ENCODE data around the gene DYRK2.

The DYRK2 gene

DNA sequence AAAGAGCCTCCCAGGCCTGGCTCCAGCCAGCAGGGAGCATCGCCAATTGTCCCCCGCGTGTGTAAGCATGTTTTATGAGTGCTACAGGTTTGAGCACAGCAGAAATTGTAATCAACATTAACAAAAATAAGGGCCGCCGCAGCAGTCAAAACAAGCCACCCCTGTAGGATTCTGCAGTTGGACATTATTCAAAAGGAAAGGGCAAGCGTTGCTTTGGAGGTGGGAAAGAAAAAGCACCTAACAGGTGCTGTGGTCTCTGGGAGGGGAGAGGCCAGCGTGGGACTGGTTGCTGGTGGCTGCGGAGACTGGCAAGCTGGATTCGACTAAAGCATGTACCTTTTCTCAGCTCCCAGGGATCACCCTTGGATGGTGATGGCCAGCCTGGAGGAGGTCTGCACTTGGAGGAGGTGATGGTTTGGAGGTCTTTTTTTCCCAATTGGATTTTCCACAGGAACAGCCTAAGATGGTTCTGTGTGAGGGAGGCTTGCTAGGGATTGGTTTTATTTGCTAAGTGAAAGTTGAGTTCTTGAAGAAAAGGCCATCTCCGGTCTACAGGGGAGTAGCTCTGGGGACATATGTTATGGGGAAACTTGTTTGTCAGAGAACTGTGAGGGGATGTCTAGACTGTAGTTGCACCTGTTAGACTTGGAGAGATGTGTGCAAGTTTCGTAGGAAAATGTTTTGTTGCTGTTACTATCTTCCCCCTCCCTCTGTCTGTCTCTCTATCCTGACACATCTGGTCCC lies 2.0 kb downstream of the DYRK2 start:
- WGBS (ENCODE audit: extremely low coverage, insufficient coverage, low lambda C conversion rate), result no CpG with 5 or more reads among the region's 11 CpGs
- H3K18ac ChIP-seq (ENCODE audit: low read length), result no peak overlapping the region
- H3K79me1 ChIP-seq (ENCODE audit: low read length), result peaks cover 9% of the 10 kb centered on the region
- no peak overlapping the region for H2AK5ac ChIP-seq (ENCODE audit: low read length)
- no peak overlapping the region for H4K5ac ChIP-seq (ENCODE audit: low read length)
- H3K9ac ChIP-seq (ENCODE audit: low read length), result peak overlapping the region; percentile 97
- H2BK120ac ChIP-seq (ENCODE audit: low read depth, low read length), result no peak overlapping the region
- peak; percentile 21 for DNase-seq
- H3K4me1 ChIP-seq (ENCODE audit: control insufficient read depth, low read depth, low read length), result no peaks in the 10 kb centered on the region
- H3K56ac ChIP-seq (ENCODE audit: low read length), result peak overlapping the region; percentile 97
- H3K23ac ChIP-seq (ENCODE audit: low read length), result no peak overlapping the region
- no peaks in the 10 kb centered on the region for H3K27me3 ChIP-seq (ENCODE audit: insufficient read depth, low read length, poor library complexity)
- H2BK15ac ChIP-seq (replicated peaks; ENCODE audit: low read depth), result no peak overlapping the region
- H3K4me2 ChIP-seq (ENCODE audit: low read length), result peak overlapping the region; percentile 93
- no peaks in the 10 kb centered on the region for H3K36me3 ChIP-seq (ENCODE audit: control insufficient read depth, insufficient read depth, low read length)
- no peak overlapping the region for H4K8ac ChIP-seq (ENCODE audit: low read depth, low read length)
- no peak overlapping the region for H3K4ac ChIP-seq (ENCODE audit: low read depth, low read length)
- peak overlapping the region; percentile 12 for H3K27ac ChIP-seq (ENCODE audit: low read depth, low read length)
- H2BK5ac ChIP-seq (ENCODE audit: low read length), result no peak overlapping the region
- H3K4me3 ChIP-seq (ENCODE audit: low read length), result peak overlapping the region; percentile 89
- H3K79me2 ChIP-seq (ENCODE audit: control insufficient read depth, insufficient read depth, low read length), result peaks cover 60% of the 10 kb centered on the region

DNA sequence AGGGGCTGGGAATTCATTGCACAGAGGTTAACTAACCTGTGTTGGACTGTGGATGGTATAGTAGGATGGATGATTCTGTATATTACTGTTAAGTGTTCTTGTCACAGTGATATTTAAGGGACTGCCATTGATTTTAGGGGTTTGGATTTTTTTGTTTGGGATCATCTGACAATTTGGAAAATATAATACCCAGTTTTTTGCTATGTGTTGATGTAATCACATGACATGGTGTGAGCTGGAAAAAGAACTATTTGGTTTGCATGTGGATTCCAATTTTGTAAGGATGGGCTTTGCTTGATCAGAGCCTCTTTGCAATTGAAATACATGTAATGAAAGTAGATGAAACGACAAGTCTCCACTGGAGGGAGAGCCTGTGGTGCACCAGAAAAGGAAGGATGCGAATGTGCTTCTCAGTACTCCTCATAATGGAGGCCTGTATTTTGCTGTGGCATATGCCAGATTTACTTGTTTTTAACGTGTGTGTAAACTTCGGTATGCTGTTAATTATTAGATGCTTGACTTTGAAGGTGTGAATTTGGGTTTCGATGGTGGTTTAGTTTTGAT lies 2.7 kb downstream of the DYRK2 start:
- 100% methylated on average over 2 of the region's 5 CpGs for WGBS (ENCODE audit: extremely low coverage, insufficient coverage, low lambda C conversion rate)
- Histone ChIP-seq H3K18ac (ENCODE audit: low read length) (no peak overlapping the region), H3K56ac (ENCODE audit: low read length) (no peak overlapping the region), H3K4me3 (ENCODE audit: low read length) (no peak overlapping the region), H3K27me3 (ENCODE audit: insufficient read depth, low read length, poor library complexity) (no peaks in the 10 kb centered on the region), H3K9ac (ENCODE audit: low read length) (peak overlapping the region; percentile 97), H2AK5ac (ENCODE audit: low read length) (no peak overlapping the region), H3K23ac (ENCODE audit: low read length) (no peak overlapping the region), H2BK15ac (replicated peaks; ENCODE audit: low read depth) (no peak overlapping the region), H3K79me1 (ENCODE audit: low read length) (peaks cover 13% of the 10 kb centered on the region), H3K4me2 (ENCODE audit: low read length) (peak overlapping the region; percentile 93), H3K27ac (ENCODE audit: low read depth, low read length) (no peak overlapping the region), H4K5ac (ENCODE audit: low read length) (no peak overlapping the region), H3K79me2 (ENCODE audit: control insufficient read depth, insufficient read depth, low read length) (peaks cover 66% of the 10 kb centered on the region), H3K4ac (ENCODE audit: low read depth, low read length) (no peak overlapping the region), H2BK5ac (ENCODE audit: low read length) (no peak overlapping the region), H3K4me1 (ENCODE audit: control insufficient read depth, low read depth, low read length) (no peaks in the 10 kb centered on the region), H2BK120ac (ENCODE audit: low read depth, low read length) (no peak overlapping the region), H3K36me3 (ENCODE audit: control insufficient read depth, insufficient read depth, low read length) (no peaks in the 10 kb centered on the region), H4K8ac (ENCODE audit: low read depth, low read length) (no peak overlapping the region)
- DNase-seq, result peak; percentile 35

GRCh38 chr12:67655829-67656228 lies 7.3 kb downstream of the DYRK2 start:
- Histone ChIP-seq H3K9ac (ENCODE audit: low read length) (no peak overlapping the region), H3K4me3 (ENCODE audit: low read length) (no peak overlapping the region), H4K8ac (ENCODE audit: low read depth, low read length) (no peak overlapping the region), H2BK120ac (ENCODE audit: low read depth, low read length) (no peak overlapping the region), H3K27ac (ENCODE audit: low read depth, low read length) (no peak overlapping the region), H3K56ac (ENCODE audit: low read length) (no peak overlapping the region), H3K23ac (ENCODE audit: low read length) (no peak overlapping the region), H3K36me3 (ENCODE audit: control insufficient read depth, insufficient read depth, low read length) (peaks cover 6% of the 10 kb centered on the region), H3K79me2 (ENCODE audit: control insufficient read depth, insufficient read depth, low read length) (peaks cover 82% of the 10 kb centered on the region), H3K4me2 (ENCODE audit: low read length) (no peak overlapping the region), H2BK15ac (replicated peaks; ENCODE audit: low read depth) (no peak overlapping the region), H3K27me3 (ENCODE audit: insufficient read depth, low read length, poor library complexity) (no peaks in the 10 kb centered on the region), H3K18ac (ENCODE audit: low read length) (no peak overlapping the region), H2BK5ac (ENCODE audit: low read length) (no peak overlapping the region), H2AK5ac (ENCODE audit: low read length) (no peak overlapping the region), H3K4ac (ENCODE audit: low read depth, low read length) (no peak overlapping the region), H4K5ac (ENCODE audit: low read length) (no peak overlapping the region), H3K79me1 (ENCODE audit: low read length) (peaks cover 19% of the 10 kb centered on the region), H3K4me1 (ENCODE audit: control insufficient read depth, low read depth, low read length) (no peaks in the 10 kb centered on the region)
- peak; percentile 30 for DNase-seq

DNA sequence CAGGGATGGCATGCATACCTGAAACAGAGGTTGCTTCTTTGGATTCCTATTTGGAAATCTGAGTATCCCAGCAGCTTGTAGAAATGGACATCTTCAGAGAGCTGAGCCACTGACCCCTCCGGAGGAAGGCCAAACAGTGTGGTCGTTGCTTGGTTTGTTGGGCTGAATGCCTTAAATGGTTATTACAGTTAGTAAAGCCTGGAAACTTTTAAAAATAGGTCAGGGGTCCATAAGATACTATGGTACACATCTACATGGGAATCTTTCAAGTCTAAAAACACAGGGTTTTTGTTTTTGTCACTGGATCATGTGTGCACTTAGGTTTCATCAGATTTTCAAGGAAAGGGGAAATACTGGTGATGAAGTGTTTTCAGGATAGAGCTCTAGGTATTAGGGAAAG lies 7.7 kb downstream of the DYRK2 start:
- H3K27ac ChIP-seq (ENCODE audit: low read depth, low read length), result no peak overlapping the region
- H3K18ac ChIP-seq (ENCODE audit: low read length), result no peak overlapping the region
- H3K4me2 ChIP-seq (ENCODE audit: low read length), result no peak overlapping the region
- H3K23ac ChIP-seq (ENCODE audit: low read length), result no peak overlapping the region
- no peak overlapping the region for H2BK5ac ChIP-seq (ENCODE audit: low read length)
- no peaks in the 10 kb centered on the region for H3K27me3 ChIP-seq (ENCODE audit: insufficient read depth, low read length, poor library complexity)
- no peak overlapping the region for H4K5ac ChIP-seq (ENCODE audit: low read length)
- H3K4ac ChIP-seq (ENCODE audit: low read depth, low read length), result no peak overlapping the region
- H2AK5ac ChIP-seq (ENCODE audit: low read length), result no peak overlapping the region
- no peak overlapping the region for H4K8ac ChIP-seq (ENCODE audit: low read depth, low read length)
- H2BK120ac ChIP-seq (ENCODE audit: low read depth, low read length), result no peak overlapping the region
- no CpG with 5 or more reads among the region's 2 CpGs for WGBS (ENCODE audit: extremely low coverage, insufficient coverage, low lambda C conversion rate)
- peaks cover 21% of the 10 kb centered on the region for H3K79me1 ChIP-seq (ENCODE audit: low read length)
- H3K56ac ChIP-seq (ENCODE audit: low read length), result no peak overlapping the region
- DNase-seq, result no peak
- peaks cover 6% of the 10 kb centered on the region for H3K36me3 ChIP-seq (ENCODE audit: control insufficient read depth, insufficient read depth, low read length)
- H2BK15ac ChIP-seq (replicated peaks; ENCODE audit: low read depth), result no peak overlapping the region
- no peak overlapping the region for H3K9ac ChIP-seq (ENCODE audit: low read length)
- H3K4me1 ChIP-seq (ENCODE audit: control insufficient read depth, low read depth, low read length), result no peaks in the 10 kb centered on the region
- no peak overlapping the region for H3K4me3 ChIP-seq (ENCODE audit: low read length)
- peaks cover 80% of the 10 kb centered on the region for H3K79me2 ChIP-seq (ENCODE audit: control insufficient read depth, insufficient read depth, low read length)

- Histone ChIP-seq H2BK120ac (ENCODE audit: low read depth, low read length) (no peak overlapping the region), H2AK5ac (ENCODE audit: low read length) (no peak overlapping the region), H3K9ac (ENCODE audit: low read length) (no peak overlapping the region), H3K27me3 (ENCODE audit: insufficient read depth, low read length, poor library complexity) (no peaks in the 10 kb centered on the region), H3K79me1 (ENCODE audit: low read length) (peaks cover 23% of the 10 kb centered on the region), H3K23ac (ENCODE audit: low read length) (no peak overlapping the region), H3K4me1 (ENCODE audit: control insufficient read depth, low read depth, low read length) (no peaks in the 10 kb centered on the region), H4K8ac (ENCODE audit: low read depth, low read length) (no peak overlapping the region), H3K36me3 (ENCODE audit: control insufficient read depth, insufficient read depth, low read length) (peaks cover 8% of the 10 kb centered on the region), H2BK5ac (ENCODE audit: low read length) (no peak overlapping the region), H3K4ac (ENCODE audit: low read depth, low read length) (no peak overlapping the region), H3K18ac (ENCODE audit: low read length) (no peak overlapping the region), H4K5ac (ENCODE audit: low read length) (no peak overlapping the region), H3K4me3 (ENCODE audit: low read length) (no peak overlapping the region), H3K79me2 (ENCODE audit: control insufficient read depth, insufficient read depth, low read length) (peaks cover 70% of the 10 kb centered on the region), H3K27ac (ENCODE audit: low read depth, low read length) (no peak overlapping the region), H2BK15ac (replicated peaks; ENCODE audit: low read depth) (no peak overlapping the region), H3K56ac (ENCODE audit: low read length) (no peak overlapping the region), H3K4me2 (ENCODE audit: low read length) (no peak overlapping the region)
- WGBS (ENCODE audit: extremely low coverage, insufficient coverage, low lambda C conversion rate), result no CpG with 5 or more reads among the region's 8 CpGs
- no peak for DNase-seq
These were observed 9.9 kb downstream of the DYRK2 start for GRCh38 chr12:67658486-67658885.

- Histone ChIP-seq H4K5ac (ENCODE audit: low read length) (no peak overlapping the region), H3K27me3 (ENCODE audit: insufficient read depth, low read length, poor library complexity) (no peaks in the 10 kb centered on the region), H2BK5ac (ENCODE audit: low read length) (no peak overlapping the region), H3K9ac (ENCODE audit: low read length) (no peak overlapping the region), H3K4me3 (ENCODE audit: low read length) (no peak overlapping the region), H2BK15ac (replicated peaks; ENCODE audit: low read depth) (no peak overlapping the region), H2AK5ac (ENCODE audit: low read length) (no peak overlapping the region), H3K79me1 (ENCODE audit: low read length) (peaks cover 19% of the 10 kb centered on the region), H3K79me2 (ENCODE audit: control insufficient read depth, insufficient read depth, low read length) (peaks cover 62% of the 10 kb centered on the region), H3K56ac (ENCODE audit: low read length) (no peak overlapping the region), H3K36me3 (ENCODE audit: control insufficient read depth, insufficient read depth, low read length) (peaks cover 8% of the 10 kb centered on the region), H4K8ac (ENCODE audit: low read depth, low read length) (no peak overlapping the region), H3K4me1 (ENCODE audit: control insufficient read depth, low read depth, low read length) (no peaks in the 10 kb centered on the region), H2BK120ac (ENCODE audit: low read depth, low read length) (no peak overlapping the region), H3K18ac (ENCODE audit: low read length) (no peak overlapping the region), H3K23ac (ENCODE audit: low read length) (no peak overlapping the region), H3K27ac (ENCODE audit: low read depth, low read length) (no peak overlapping the region), H3K4ac (ENCODE audit: low read depth, low read length) (no peak overlapping the region), H3K4me2 (ENCODE audit: low read length) (no peak overlapping the region)
- DNase-seq, result no peak
- WGBS (ENCODE audit: extremely low coverage, insufficient coverage, low lambda C conversion rate), result no CpG with 5 or more reads among the region's 4 CpGs
These were observed 10.7 kb downstream of the DYRK2 start for GRCh38 chr12:67659292-67659691.
